ENCODE results near the gene RMDN3. TPM values are rescaled to one million over a fixed set of nuclear protein-coding genes. Genes with fewer than 3 reads are reported as not detected.

The RMDN3 gene
- total and polyA plus RNA-seq, 3 donors from 2014 or later, result 31.5 to 37.3 (median 33.1) TPM

- no peak for TF ChIP-seq POLR2A (IDR thresholded peaks at IDR 0.05)
- no peak for TF ChIP-seq CTCF (IDR thresholded peaks at IDR 0.05)
- intact Hi-C loops (cut with DNase I; ENCODE audit: low total_unique reads), result no loop called here
- Histone ChIP-seq H3K4me3 (no peak overlapping the region), H3K27ac (no peak overlapping the region), H3K4me1 (no peaks in the 10 kb centered on the region), H3K9me3 (no peaks in the 10 kb centered on the region), H3K27me3 (no peaks in the 10 kb centered on the region), H3K36me3 (ENCODE audit: low read depth, missing control alignments) (no peaks in the 10 kb centered on the region)
- 61 to 71% methylated on average over 2 of the region's 2 CpGs for WGBS, 2 donors
- no peak for DNase-seq
These were observed 11.6 kb downstream of the RMDN3 start for GRCh38 chr15:40743485-40743901.

GRCh38 chr15:40739854-40740253 is 15.2 kb downstream of the RMDN3 start:
- Histone ChIP-seq H3K9me3 (no peaks in the 10 kb centered on the region), H3K27ac (no peak overlapping the region), H3K36me3 (ENCODE audit: low read depth, missing control alignments) (no peaks in the 10 kb centered on the region), H3K27me3 (no peaks in the 10 kb centered on the region), H3K4me3 (no peak overlapping the region), H3K4me1 (no peaks in the 10 kb centered on the region)
- intact Hi-C loops (cut with DNase I; ENCODE audit: low total_unique reads), result no loop called here
- 84 to 97% methylated on average over 2 of the region's 2 CpGs for WGBS, 2 donors
- TF ChIP-seq CTCF (IDR thresholded peaks at IDR 0.05) (no peak), POLR2A (IDR thresholded peaks at IDR 0.05) (no peak)
- DNase-seq, result no peak

- Histone ChIP-seq H3K27ac (no peak overlapping the region), H3K4me3 (no peak overlapping the region), H3K27me3 (no peaks in the 10 kb centered on the region), H3K9me3 (no peaks in the 10 kb centered on the region), H3K4me1 (no peaks in the 10 kb centered on the region), H3K36me3 (ENCODE audit: low read depth, missing control alignments) (no peaks in the 10 kb centered on the region)
- DNase-seq, result no peak
- TF ChIP-seq CTCF (IDR thresholded peaks at IDR 0.05), result no peak
- TF ChIP-seq POLR2A (IDR thresholded peaks at IDR 0.05), result no peak
- intact Hi-C loops (cut with DNase I; ENCODE audit: low total_unique reads), result no loop called here
- WGBS, 2 donors, result 45 to 73% methylated on average over 2 of the region's 2 CpGs
These were observed 16.0 kb downstream of the RMDN3 start for GRCh38 chr15:40739047-40739446.

GRCh38 chr15:40737048-40737447 is 18.0 kb downstream of the RMDN3 start:
- DNase-seq, result no peak
- TF ChIP-seq CTCF (IDR thresholded peaks at IDR 0.05), result no peak
- Histone ChIP-seq H3K27me3 (no peaks in the 10 kb centered on the region), H3K27ac (no peak overlapping the region), H3K4me1 (no peaks in the 10 kb centered on the region), H3K9me3 (no peaks in the 10 kb centered on the region), H3K4me3 (no peak overlapping the region), H3K36me3 (ENCODE audit: low read depth, missing control alignments) (no peaks in the 10 kb centered on the region)
- intact Hi-C loops (cut with DNase I; ENCODE audit: low total_unique reads), result no loop called here
- WGBS, 2 donors, result 93 to 96% methylated on average over 3 of the region's 3 CpGs

GRCh38 chr15:40736575-40736974 is 18.5 kb downstream of the RMDN3 start:
- H3K9me3 ChIP-seq, result no peaks in the 10 kb centered on the region
- H3K27ac ChIP-seq, result no peak overlapping the region
- intact Hi-C loops (cut with DNase I; ENCODE audit: low total_unique reads), result no loop called here
- no peaks in the 10 kb centered on the region for H3K27me3 ChIP-seq
- H3K4me1 ChIP-seq, result no peaks in the 10 kb centered on the region
- WGBS, 2 donors, result 95 to 100% methylated on average over 4 of the region's 4 CpGs
- no peak overlapping the region for H3K4me3 ChIP-seq
- no peak for DNase-seq
- TF ChIP-seq POLR2A (IDR thresholded peaks at IDR 0.05) (no peak), CTCF (IDR thresholded peaks at IDR 0.05) (no peak)
- no peaks in the 10 kb centered on the region for H3K36me3 ChIP-seq (ENCODE audit: low read depth, missing control alignments)

Measured in testis (tissue), 3 donors.